GM19043 (cell line): ENCODE measurements around the gene SERPINC1.
A peak's percentile ranks its signal among the peaks of the same experiment; 100 is the strongest.
"Not testable (repeated sequence)": the region's sequence is repeated elsewhere in the genome, so short reads cannot be mapped to it uniquely, and the experiment has no call there.

ENCODE experiments used
- ATAC-seq: cut with Tn5 transposase; IDR thresholded peaks from one replicate; pipeline ENCODE4 v1.9.1; 2021; ENCODE audit warnings: low read depth; ENCODE audit not compliant: unreplicated experiment

SERPINC1 gene

GRCh38 chr1:173894189-173894588 lies 22.9 kb downstream of the SERPINC1 start:
- ATAC-seq = no peak

GRCh38 chr1:173893611-173894010 lies 23.5 kb downstream of the SERPINC1 start:
- no peak for ATAC-seq

GRCh38 chr1:173889885-173890284 lies 27.2 kb downstream of the SERPINC1 start:
- no peak for ATAC-seq

- no peak for ATAC-seq
Observed at GRCh38 chr1:173888749-173889148, 28.4 kb downstream of the SERPINC1 start.

- ATAC-seq = no peak
Observed at GRCh38 chr1:173887627-173888026, 29.5 kb downstream of the SERPINC1 start.

GRCh38 chr1:173886746-173887611 lies 30.1 kb downstream of the SERPINC1 start:
- ATAC-seq = no peak

GRCh38 chr1:173884701-173885100 lies 32.4 kb downstream of the SERPINC1 start:
- ATAC-seq = no peak

- ATAC-seq = not testable (repeated sequence)
Observed at GRCh38 chr1:173881117-173881516, 36.0 kb downstream of the SERPINC1 start.

GRCh38 chr1:173878251-173878650 lies 38.9 kb downstream of the SERPINC1 start:
- ATAC-seq = no peak

GRCh38 chr1:173876732-173877131 lies 40.4 kb downstream of the SERPINC1 start:
- no peak for ATAC-seq

GRCh38 chr1:173871500-173871899 lies 45.6 kb downstream of the SERPINC1 start:
- no peak for ATAC-seq

GRCh38 chr1:173871091-173871490 lies 46.0 kb downstream of the SERPINC1 start:
- ATAC-seq = no peak

- ATAC-seq = no peak
Observed at GRCh38 chr1:173870252-173871075, 46.7 kb downstream of the SERPINC1 start.

GRCh38 chr1:173869021-173869359 lies 48.1 kb downstream of the SERPINC1 start:
- ATAC-seq = no peak

GRCh38 chr1:173868266-173869020 lies 48.7 kb downstream of the SERPINC1 start, which contains the start of gene ZBTB37:
Gene ZBTB37, plus strand, starts transcription at chr1:173868380. Its CDS starts 1,846 bp downstream, at chr1:173870226.
- peak; percentile 50 for ATAC-seq

GRCh38 chr1:173867753-173868265 lies 49.3 kb downstream of the SERPINC1 start, which contains the start of gene GAS5:
Gene GAS5, minus strand, starts transcription at chr1:173867989.
- ATAC-seq = peak; percentile 63

GRCh38 chr1:173867141-173867752 lies 49.9 kb downstream of the SERPINC1 start:
- ATAC-seq = no peak

GRCh38 chr1:173866413-173867115 lies 50.6 kb downstream of the SERPINC1 start:
- ATAC-seq = no peak

- no peak for ATAC-seq
Observed at GRCh38 chr1:173865468-173866164, 51.5 kb downstream of the SERPINC1 start.
